NCI-H1092 (cell line): ENCODE results near the gene C22orf23.

Source experiments
- DNase-seq: peaks from one replicate; lab custom pipeline; 2025; lab: John Stamatoyannopoulos, UW

C22orf23 gene

DNA sequence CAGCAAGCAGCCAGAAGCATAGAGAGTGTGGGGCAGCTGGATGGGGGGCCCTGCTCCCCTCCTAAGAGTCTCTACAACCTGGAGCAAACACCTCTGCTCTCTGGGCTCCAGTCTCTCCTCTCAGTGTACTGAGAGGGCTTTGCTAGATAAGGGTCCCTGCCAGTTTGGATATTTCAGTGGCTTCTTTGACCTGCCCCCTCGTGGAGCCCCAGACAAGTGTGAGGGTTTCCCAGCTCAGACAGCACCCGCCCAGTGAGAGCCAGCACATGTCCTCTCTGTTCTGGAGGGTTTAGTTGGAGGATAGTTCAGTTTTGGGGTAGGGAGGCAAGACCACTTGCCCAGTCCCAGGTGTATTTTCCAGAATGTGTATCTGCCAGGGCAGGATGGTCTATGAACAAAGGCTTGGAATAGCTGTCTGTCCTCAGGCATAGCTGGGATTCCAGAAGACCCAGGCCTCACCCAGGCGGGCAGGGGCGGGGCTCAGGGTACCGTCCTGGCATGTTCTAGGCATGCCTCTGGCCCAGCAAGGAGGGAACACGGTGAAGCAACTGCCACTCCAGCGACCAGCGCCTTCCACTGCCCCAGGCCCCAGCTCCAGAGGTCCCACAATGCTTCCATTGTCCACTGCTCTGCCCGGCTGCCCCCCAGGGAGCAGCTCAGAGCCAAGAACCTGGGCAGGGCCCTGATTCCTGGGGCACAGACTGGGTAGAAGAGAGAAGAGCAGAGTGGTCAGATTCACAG lies 54.8 kb downstream of the C22orf23 start:
- no peak for DNase-seq

DNA sequence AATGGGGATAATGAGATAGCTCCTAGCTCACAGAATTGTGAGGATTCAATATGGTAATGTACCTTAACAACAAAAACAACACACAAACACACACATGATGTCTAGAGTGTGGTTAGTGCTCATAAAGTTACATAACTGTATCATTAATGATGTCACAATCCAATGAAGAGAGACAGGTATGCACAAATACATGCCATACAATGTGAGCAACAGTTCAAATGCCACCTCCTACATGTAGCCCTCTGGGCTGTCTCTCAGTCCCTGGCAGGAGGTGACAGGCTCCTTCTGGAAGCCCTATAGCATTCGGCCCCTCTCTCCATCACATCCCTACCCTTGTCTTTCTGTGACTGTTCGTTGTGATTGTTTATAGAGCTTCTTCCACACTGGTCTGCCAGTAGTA lies 55.6 kb downstream of the C22orf23 start:
- DNase-seq, result no peak

DNA sequence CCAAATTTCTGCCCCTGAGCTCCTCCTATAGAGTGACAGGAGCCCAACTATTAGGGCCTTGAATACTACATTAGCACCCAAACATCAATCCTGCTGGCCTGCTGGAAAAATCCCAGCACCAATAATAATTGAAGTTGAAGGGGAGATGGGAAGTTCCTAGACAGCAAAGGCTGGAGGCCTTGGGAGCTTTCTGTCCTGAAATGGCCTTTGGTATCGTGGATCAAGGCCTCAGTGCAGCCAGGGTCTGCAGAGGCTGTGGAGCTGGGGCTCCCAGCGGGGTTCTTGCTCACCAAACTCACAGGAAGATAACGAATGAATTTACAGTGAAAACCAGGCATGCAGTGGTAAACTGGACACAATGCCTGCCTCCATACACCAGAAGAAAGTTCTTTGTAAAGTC lies 56.5 kb downstream of the C22orf23 start:
- no peak for DNase-seq

DNA sequence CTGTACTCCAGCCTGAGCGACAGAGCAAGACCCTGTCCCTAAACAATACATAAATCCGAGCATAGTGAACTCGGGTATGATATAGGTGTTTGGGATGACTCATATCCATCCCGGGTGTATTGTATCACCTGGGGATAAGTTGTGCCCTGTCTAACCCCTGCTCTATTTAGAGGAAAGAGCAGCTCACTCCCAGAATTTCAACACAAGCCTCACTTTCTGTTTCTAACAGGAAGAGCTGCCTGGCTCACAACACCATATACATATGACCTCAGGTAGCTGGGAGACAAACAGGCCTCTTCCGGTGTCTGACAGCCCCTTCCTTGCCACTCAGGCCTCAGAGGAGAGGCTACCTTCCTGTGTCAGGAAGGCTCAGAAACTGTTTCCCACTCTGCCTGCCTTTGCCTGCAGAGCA lies 57.2 kb downstream of the C22orf23 start:
- DNase-seq, result no peak

DNA sequence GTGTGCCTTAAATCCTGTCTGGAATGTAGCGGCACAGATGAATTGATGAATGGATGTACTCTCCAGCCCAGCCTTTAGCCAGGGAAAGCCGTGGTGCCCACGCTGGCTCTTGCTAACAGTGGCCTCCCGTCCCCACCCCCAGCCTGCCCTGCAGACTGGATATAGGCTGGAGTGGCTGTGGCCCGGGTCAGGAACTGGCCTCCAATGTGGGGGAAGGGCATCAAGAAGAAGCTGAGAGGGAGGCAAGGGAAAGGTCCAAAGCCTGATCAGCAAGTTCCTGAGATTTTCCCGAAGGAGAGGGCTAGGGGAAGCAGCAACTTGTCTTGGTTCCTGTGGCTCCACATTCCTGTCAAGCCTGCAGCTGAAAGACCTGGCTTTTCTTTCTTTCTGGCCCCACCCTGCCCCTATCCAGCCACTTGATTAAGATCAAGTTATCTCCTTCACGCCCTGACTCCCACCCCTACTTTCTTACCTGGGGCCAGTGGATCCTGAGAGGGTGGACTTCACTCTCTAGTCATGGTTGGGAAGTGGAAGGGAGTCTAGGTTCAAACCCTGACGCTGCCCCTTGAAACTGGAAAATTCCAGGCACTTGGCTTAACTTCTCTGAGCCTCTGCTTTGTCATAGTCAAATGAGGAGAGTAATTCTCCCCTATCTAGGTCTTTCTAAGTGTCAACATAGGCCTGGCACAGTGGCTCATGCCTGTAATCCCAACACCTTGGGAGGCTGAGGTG lies 58.3 kb downstream of the C22orf23 start:
- no peak for DNase-seq

DNA sequence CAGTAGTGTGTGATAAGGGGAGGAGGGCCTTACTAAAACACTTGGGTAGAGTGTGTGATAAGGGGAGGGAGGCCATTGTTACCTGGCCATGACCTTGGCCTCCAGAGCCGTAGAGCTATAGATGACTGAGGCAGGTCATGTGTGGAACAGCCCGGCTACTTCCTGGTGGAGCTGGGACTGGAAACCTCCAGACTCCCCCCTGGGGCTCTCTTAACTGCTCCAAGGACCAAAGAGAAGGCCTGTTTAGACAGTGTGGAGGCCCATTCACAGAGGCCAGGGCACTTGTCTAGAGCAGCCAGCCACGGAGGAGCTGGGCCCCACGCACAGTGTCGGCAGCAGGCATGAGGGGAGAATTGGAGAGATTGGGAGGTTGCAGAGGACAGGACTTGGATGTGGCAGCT lies 59.8 kb downstream of the C22orf23 start:
- no peak for DNase-seq
